K562 (cell line): ENCODE data around the gene ENC1. TPM values are rescaled to one million over a fixed set of nuclear protein-coding genes. Genes with fewer than 3 reads are reported as not detected.

Source experiments
- ATAC-seq: fragments of 200-7000 bp; cut with Tn5 transposase; 3 replicates; pipeline ENCODE4 v1.9.1; 2020; ENCODE audit warnings: moderate library complexity
- BruUV-seq: library from RNA; stranded (reverse); fragments of 400-500 nt; replicated peaks from 2 replicates; lab custom pipeline; 2021; lab: Mats Ljungman, UMichigan
- CTCF ChIA-PET: fragments of 300-600 bp; formaldehyde crosslinking; extraction: SDS; loops from one replicate; lab custom pipeline; 2021; ENCODE audit warnings: low intra/inter-chr PET ratio; lab: Yijun Ruan, JAX
- POLR2A ChIA-PET: fragments of 300-600, 350-650 bp; sonication (Branson Sonifier 250); formaldehyde crosslinking; extraction: SDS; loops from one replicate; lab custom pipeline; 2021; ENCODE audit warnings: antibody characterized with exemption, inconsistent platforms; lab: Yijun Ruan, JAX
- DNase-seq, 4 experiments: peaks; one replicate each; pipeline versions ENCODE4 v3.0.0 to v3.0.0-alpha.2; 2011 to 2018; ENCODE audit warnings: low spot score in 3 of 4, mixed read lengths in 3 of 4; ENCODE audit errors: extremely low read depth in 1 of 4
- FAIRE-seq: peaks from 2 replicates; lab custom pipeline; 2011; peaks lifted over from hg19 to GRCh38; lab: Jason Lieb, UNC
- H2AFZ ChIP-seq: 2 replicates; pipeline ENCODE4 v1.6.0; 2011; ENCODE audit warnings: low read depth, low read length, control low read depth, inconsistent platforms
- H3K27ac ChIP-seq: fragments of 200-600 bp; 3 replicates; pipeline ENCODE4 v1.8.0; 2011; ENCODE audit warnings: low read depth, mild to moderate bottlenecking, control low read depth, inconsistent platforms, low read length, moderate library complexity, mixed read lengths; ENCODE audit errors: extremely low read depth
- H3K27me3 ChIP-seq, 2 experiments: fragments of 300-600 bp in 1 of 2; 2 replicates in 1 of 2; 3 replicates in 1 of 2; pipeline versions ENCODE4 v1.6.0 to v1.8.0; 2011; ENCODE audit warnings: inconsistent platforms in 2 of 2, low read length in 2 of 2, mild to moderate bottlenecking in 1 of 2, mixed read lengths in 1 of 2, moderate library complexity in 1 of 2; ENCODE audit not compliant: control insufficient read depth in 2 of 2, insufficient read depth in 2 of 2
- H3K36me3 ChIP-seq: fragments of 300-600 bp; 3 replicates; pipeline ENCODE4 v1.8.0; 2011; ENCODE audit warnings: mild to moderate bottlenecking, low read length, inconsistent platforms; ENCODE audit not compliant: control insufficient read depth, insufficient read depth
- H3K4me1 ChIP-seq, 2 experiments: fragments of 200-600 bp in 1 of 2; replicated peaks in 1 of 2; 2 replicates in 1 of 2; 3 replicates in 1 of 2; pipeline versions ENCODE4 v1.5.1 to v1.8.0; 2011; ENCODE audit warnings: inconsistent platforms in 2 of 2, low read length in 2 of 2, mild to moderate bottlenecking in 1 of 2, mixed read lengths in 1 of 2, moderate library complexity in 1 of 2; ENCODE audit not compliant: control insufficient read depth in 2 of 2, insufficient read depth in 2 of 2
- H3K4me2 ChIP-seq: 2 replicates; pipeline ENCODE4 v1.6.1; 2011; ENCODE audit warnings: low read length, control low read depth, inconsistent platforms, mixed read lengths; ENCODE audit not compliant: insufficient read depth
- H3K4me3 ChIP-seq: fragments of 200-600 bp; sonication (generic), shearing (Covaris generic); 2 replicates; pipeline ENCODE4 v1.5.1; 2016; ENCODE audit warnings: control low read depth, inconsistent platforms
- H3K79me2 ChIP-seq: fragments of 200-600 bp; 3 replicates; pipeline ENCODE4 v1.8.0; 2011; ENCODE audit warnings: low read length, inconsistent platforms; ENCODE audit not compliant: control insufficient read depth, insufficient read depth
- H3K9ac ChIP-seq, 2 experiments: 2 replicates each; pipeline versions ENCODE4 v1.6.0 to v1.6.1; 2011; ENCODE audit warnings: low read depth in 2 of 2, low read length in 2 of 2, control low read depth in 1 of 2, inconsistent platforms in 1 of 2, mild to moderate bottlenecking in 1 of 2, mixed read lengths in 1 of 2; ENCODE audit not compliant: insufficient read depth in 1 of 2
- H3K9me1 ChIP-seq: one replicate; pipeline ENCODE4 v1.6.0; 2011; ENCODE audit warnings: inconsistent platforms, mild to moderate bottlenecking, low read length, moderate library complexity; ENCODE audit not compliant: control insufficient read depth, insufficient read depth
- H3K9me3 ChIP-seq: replicated peaks from 2 replicates; pipeline ENCODE4 v1.5.1; 2011; ENCODE audit warnings: low read depth, low read length, inconsistent platforms; ENCODE audit not compliant: control insufficient read depth, insufficient read depth
- H4K20me1 ChIP-seq: replicated peaks from 2 replicates; pipeline ENCODE4 v1.6.1; 2011; ENCODE audit warnings: low read length, inconsistent platforms, mixed read lengths; ENCODE audit not compliant: control insufficient read depth, insufficient read depth
- AFF4 ChIP-seq: sonication (generic); formaldehyde crosslinking; IDR thresholded peaks from 2 replicates; pipeline ENCODE4 v1.8.0; 2023; ENCODE audit warnings: mild to moderate bottlenecking, missing genetic modification reagents
- MCM2 ChIP-seq: fragments of 450-650 bp; IDR thresholded peaks from 2 replicates; pipeline ENCODE4 v1.6.1; 2017; ENCODE audit warnings: low read depth, mild to moderate bottlenecking
- NR1H2 ChIP-seq: sonication (generic); formaldehyde crosslinking; IDR thresholded peaks from 2 replicates; pipeline ENCODE4 v1.4.0; 2020; ENCODE audit warnings: mild to moderate bottlenecking, missing genetic modification reagents
- ZNF121 ChIP-seq: sonication (generic); formaldehyde crosslinking; conservative IDR thresholded peaks from 2 replicates; pipeline ENCODE4 v1.8.0; 2022; ENCODE audit warnings: missing genetic modification reagents
- WGBS: fragments of 100-300 bp; shearing (Covaris generic); methylation state at CpG from one replicate; pipeline ENCODE4 v1.1.6; 2016; ENCODE audit warnings: low coverage, mixed read lengths; ENCODE audit not compliant: insufficient coverage; ENCODE audit errors: missing lambda C conversion rate; 5-methylcytosine and 5-hydroxymethylcytosine counted together
- in situ Hi-C: fragments of 300-500 bp; cut with MboI; formaldehyde crosslinking; loops from 4 replicates; pipeline ENCODE4 v1.15.0; 2018; ENCODE audit warnings: inconsistent platforms, mixed read lengths
- intact Hi-C: fragments of 100-400 bp; cut with micrococcal nuclease; formaldehyde crosslinking; loops from 2 replicates; pipeline ENCODE4 v1.14.2; 2022
- polyA plus RNA-seq, 8 experiments: library from polyadenylated mRNA; depleted of rRNA in 4 of 8; stranded (reverse) in 5 of 8; unstranded in 3 of 8; fragments of >200 nt; fragmentation: Nextera tagmentation in 2 of 8; fragmentation: Illumina TruSeq in 1 of 8; extraction: Ambion mirVana in 2 of 8; extraction: Trizol in 1 of 8; gene quantifications; 2 replicates each; pipeline versions ENCODE4 v1.2.1 to v1.2.3, GENCODE V29; 2011 to 2014; ENCODE audit warnings: inconsistent platforms in 1 of 8, missing spikeins in 1 of 8
- total RNA-seq, 7 experiments: library from RNA; depleted of rRNA in 6 of 7; stranded (reverse); fragments of >200 nt in 6 of 7; fragmentation: Illumina TruSeq in 2 of 7; extraction: Trizol in 2 of 7; gene quantifications; 2 replicates each; pipeline versions ENCODE4 v1.2.1 to v1.2.3, GENCODE V29; 2011 to 2021; ENCODE audit warnings: low replicate concordance in 1 of 7

The ENC1 gene
- total and polyA plus RNA-seq, 9 of the 15 experiments (the other 6 are each of a cell fraction or from before 2014, with no cell fraction given): 0.17 to 3.2 (median 0.97) TPM

- intact Hi-C loops: no loop called here
These were observed 1.3 kb downstream of the ENC1 start for GRCh38 chr5:74638970-74639806.

GRCh38 chr5:74638544-74638969 is 2.0 kb downstream of the ENC1 start:
- no peak for FAIRE-seq
- TF ChIP-seq MCM2 (no peak), AFF4 (no peak)
- H3K79me2 ChIP-seq: no peaks in the 10 kb centered on the region

More at GRCh38 chr5:74638970-74639806, 1.3 kb downstream of the ENC1 start:
- Histone ChIP-seq H3K9me3 (no peaks in the 10 kb centered on the region), H3K4me3 (no peak overlapping the region), H3K9ac (no peak overlapping the region), H3K27ac (no peak overlapping the region), H3K27me3 (peaks cover 15 to 50% of the 10 kb centered on the region in 2 experiments; a peak in 4 of 5 replicates), H3K79me2 (no peaks in the 10 kb centered on the region), H3K4me1 (peaks cover 9 to 19% of the 10 kb centered on the region in 2 experiments; a peak in 3 of 5 replicates), H3K4me2 (no peak overlapping the region), H4K20me1 (no peaks in the 10 kb centered on the region), H3K9me1 (no peaks in the 10 kb centered on the region), H3K36me3 (no peaks in the 10 kb centered on the region), H2AFZ (no peak overlapping the region)
- TF ChIP-seq ZNF121 (CRISPR knock-in tag): no peak
- 0 out of 2 replicates have a peak, but pooled peaks have one; percentile 29 for TF ChIP-seq NR1H2 (CRISPR knock-in tag)
- no TSS peak for BruUV-seq
- no peak for DNase-seq
- POLR2A ChIA-PET: interaction anchor here (0.6 to 1.9 kb wide), 3 partner anchors 16 to 1183 kb away, joined by 3 to 5 read pairs (median 4); no protein-coding TSS in a partner anchor
- no peak for ATAC-seq
- 17% methylated on average over 10 of the region's 10 CpGs for WGBS
- CTCF ChIA-PET: no interaction called here
- in situ Hi-C loops: loop anchor here (25.0 kb wide), 1 partner anchor 602 kb away; no protein-coding TSS in a partner anchor
- peak; percentile 35 for FAIRE-seq

More at GRCh38 chr5:74638544-74638969, 2.0 kb downstream of the ENC1 start:
- BruUV-seq: no TSS peak
- ChIA-PET CTCF (no interaction called here), POLR2A (interaction anchor here (0.6 kb wide), 1 partner anchor 414 kb away, joined by 3 read pairs; no protein-coding TSS in a partner anchor)
- peaks cover 15 to 45% of the 10 kb centered on the region in 2 experiments; a peak in 4 of 5 replicates for H3K27me3 ChIP-seq
- no peaks in the 10 kb centered on the region for H4K20me1 ChIP-seq
- H3K9ac ChIP-seq: no peak overlapping the region
- peaks cover 8 to 19% of the 10 kb centered on the region in 2 experiments; a peak in 3 of 5 replicates for H3K4me1 ChIP-seq
- H3K27ac ChIP-seq: no peak overlapping the region
- H3K4me2 ChIP-seq: no peak overlapping the region
- WGBS: 42% methylated on average over 1 of the region's 1 CpG
- H3K36me3 ChIP-seq: no peaks in the 10 kb centered on the region
- H3K9me3 ChIP-seq: no peaks in the 10 kb centered on the region
- in situ Hi-C loops (loop anchor here (25.0 kb wide), 1 partner anchor 601 kb away; no protein-coding TSS in a partner anchor), intact Hi-C loops (no loop called here)
- no peaks in the 10 kb centered on the region for H3K9me1 ChIP-seq
- no peak overlapping the region for H2AFZ ChIP-seq
- ATAC-seq: no peak
- H3K4me3 ChIP-seq: no peak overlapping the region
- no peak for DNase-seq
